H9 (cell line): ENCODE measurements around the gene CYP2C9. TPM values are rescaled to one million over a fixed set of nuclear protein-coding genes. Genes with fewer than 3 reads are reported as not detected.

ENCODE experiments used
- DNase-seq: peaks from one replicate; pipeline ENCODE4 v3.0.0-alpha.2; 2017
- H2AFZ ChIP-seq: one replicate; pipeline ENCODE4 v1.6.1; 2013; ENCODE audit warnings: mild to moderate bottlenecking, low read length, control low read depth, moderate library complexity
- H2AK5ac ChIP-seq: 2 replicates; pipeline ENCODE4 v1.6.1; 2013; ENCODE audit warnings: low read length, control low read depth, mixed read lengths; ENCODE audit not compliant: insufficient read length
- H2BK120ac ChIP-seq: one replicate; pipeline ENCODE4 v1.6.1; 2013; ENCODE audit warnings: low read depth, mild to moderate bottlenecking, low read length, control low read depth, inconsistent platforms; ENCODE audit not compliant: poor library complexity, severe bottlenecking
- H2BK12ac ChIP-seq: 2 replicates; pipeline ENCODE4 v1.6.1; 2013; ENCODE audit warnings: low read length, control low read depth, mixed read lengths, low read depth; ENCODE audit not compliant: insufficient read length
- H2BK15ac ChIP-seq: 2 replicates; pipeline ENCODE4 v1.6.1; 2013; ENCODE audit warnings: low read depth, low read length, control low read depth
- H2BK20ac ChIP-seq: one replicate; pipeline ENCODE4 v1.6.1; 2013; ENCODE audit warnings: low read depth, mild to moderate bottlenecking, low read length, control low read depth, inconsistent platforms; ENCODE audit not compliant: poor library complexity, severe bottlenecking
- H2BK5ac ChIP-seq: 2 replicates; pipeline ENCODE4 v1.6.1; 2013; ENCODE audit warnings: low read length, control low read depth, mixed read lengths; ENCODE audit not compliant: insufficient read length
- H3K14ac ChIP-seq: 2 replicates; pipeline ENCODE4 v1.6.1; 2013; ENCODE audit warnings: low read length, control low read depth; ENCODE audit not compliant: insufficient read depth
- H3K18ac ChIP-seq: 2 replicates; pipeline ENCODE4 v1.6.1; 2013; ENCODE audit warnings: low read depth, mild to moderate bottlenecking, mixed read lengths, low read length, control low read depth; ENCODE audit not compliant: insufficient read length
- H3K23ac ChIP-seq: 2 replicates; pipeline ENCODE4 v1.6.1; 2013; ENCODE audit warnings: low read length, control low read depth, mixed read lengths, low read depth; ENCODE audit not compliant: insufficient read length
- H3K23me2 ChIP-seq: 2 replicates; pipeline ENCODE4 v1.6.1; 2013; ENCODE audit warnings: low read depth, mild to moderate bottlenecking, mixed read lengths, low read length, control low read depth; ENCODE audit not compliant: insufficient read length, poor library complexity, severe bottlenecking
- H3K27ac ChIP-seq: 2 replicates; pipeline ENCODE4 v1.5.1; 2013; ENCODE audit warnings: low read length, control low read depth, mixed read lengths, low read depth; ENCODE audit not compliant: insufficient read length
- H3K27me3 ChIP-seq: 2 replicates; pipeline ENCODE4 v1.6.1; 2013; ENCODE audit warnings: low read length, control low read depth, inconsistent platforms; ENCODE audit not compliant: insufficient read depth
- H3K4ac ChIP-seq: 2 replicates; pipeline ENCODE4 v1.6.1; 2013; ENCODE audit warnings: low read depth, mild to moderate bottlenecking, control low read depth, inconsistent platforms, low read length, moderate library complexity
- H3K4me1 ChIP-seq: 2 replicates; pipeline ENCODE4 v1.6.1; 2013; ENCODE audit warnings: low read length, control low read depth, inconsistent platforms; ENCODE audit not compliant: insufficient read depth
- H3K4me2 ChIP-seq: 2 replicates; pipeline ENCODE4 v1.6.1; 2013; ENCODE audit warnings: low read length, control low read depth, mixed read lengths; ENCODE audit not compliant: insufficient read length, insufficient read depth
- H3K56ac ChIP-seq: 2 replicates; pipeline ENCODE4 v1.6.1; 2013; ENCODE audit warnings: low read depth, mild to moderate bottlenecking, mixed read lengths, low read length, control low read depth; ENCODE audit not compliant: insufficient read length
- H3K79me1 ChIP-seq: 2 replicates; pipeline ENCODE4 v1.6.1; 2013; ENCODE audit warnings: low read depth, mild to moderate bottlenecking, moderate library complexity, low read length, control low read depth, inconsistent platforms; ENCODE audit not compliant: insufficient read depth, poor library complexity, severe bottlenecking
- H3K79me2 ChIP-seq: 2 replicates; pipeline ENCODE4 v1.6.1; 2013; ENCODE audit warnings: low read length, control low read depth, inconsistent platforms; ENCODE audit not compliant: insufficient read depth
- H3K9ac ChIP-seq: 2 replicates; pipeline ENCODE4 v1.6.1; 2013; ENCODE audit warnings: low read length, control low read depth, mixed read lengths; ENCODE audit not compliant: insufficient read length; ENCODE audit errors: extremely low read depth
- H3K9me3 ChIP-seq: one replicate; pipeline ENCODE4 v1.6.1; 2013; ENCODE audit warnings: low read depth, low read length, inconsistent platforms; ENCODE audit not compliant: control insufficient read depth
- H3T11ph ChIP-seq: one replicate; pipeline ENCODE4 v1.6.1; 2013; ENCODE audit warnings: mild to moderate bottlenecking, low read length, control low read depth, inconsistent platforms
- H4K20me1 ChIP-seq: one replicate; pipeline ENCODE4 v1.6.1; 2013; ENCODE audit not compliant: control insufficient read depth, insufficient read length, insufficient read depth
- H4K5ac ChIP-seq: 2 replicates; pipeline ENCODE4 v1.6.1; 2013; ENCODE audit warnings: low read depth, mild to moderate bottlenecking, mixed read lengths, low read length, control low read depth; ENCODE audit not compliant: insufficient read length
- H4K8ac ChIP-seq: replicated peaks from 2 replicates; pipeline ENCODE4 v1.6.1; 2013; ENCODE audit warnings: low read length, control low read depth, mixed read lengths, low read depth; ENCODE audit not compliant: insufficient read length
- H4K91ac ChIP-seq: 2 replicates; pipeline ENCODE4 v1.6.1; 2013; ENCODE audit warnings: low read depth, mild to moderate bottlenecking, moderate library complexity, mixed read lengths, low read length, control low read depth; ENCODE audit not compliant: insufficient read length
- H3K27ac Mint-ChIP-seq, 3 experiments: 2 replicates in 2 of 3; 3 replicates in 1 of 3; pipeline ENCODE4 v1.8.0; 2020 to 2021; ENCODE audit warnings: mixed read lengths in 3 of 3, mild to moderate bottlenecking in 1 of 3, moderate library complexity in 1 of 3
- H3K27me3 Mint-ChIP-seq: 2 replicates; pipeline ENCODE4 v1.8.0; 2021; ENCODE audit warnings: low read depth, mild to moderate bottlenecking, moderate library complexity, mixed read lengths
- H3K36me3 Mint-ChIP-seq, 3 experiments: 2 replicates in 2 of 3; 3 replicates in 1 of 3; pipeline ENCODE4 v1.8.0; 2020 to 2021; ENCODE audit warnings: low read depth in 3 of 3, mixed read lengths in 3 of 3; ENCODE audit not compliant: insufficient read depth in 1 of 3
- H3K4me1 Mint-ChIP-seq, 2 experiments: 2 replicates each; pipeline ENCODE4 v1.8.0; 2020; ENCODE audit warnings: mixed read lengths in 2 of 2
- H3K4me3 Mint-ChIP-seq, 2 experiments: 2 replicates in 1 of 2; 3 replicates in 1 of 2; pipeline ENCODE4 v1.8.0; 2020 to 2021; ENCODE audit warnings: mild to moderate bottlenecking in 2 of 2, mixed read lengths in 2 of 2, moderate library complexity in 1 of 2
- H3K9me3 Mint-ChIP-seq, 2 experiments: 2 replicates in 1 of 2; 3 replicates in 1 of 2; pipeline ENCODE4 v1.8.0; 2020; ENCODE audit warnings: mild to moderate bottlenecking in 2 of 2, mixed read lengths in 2 of 2, moderate library complexity in 1 of 2
- WGBS: extraction: QIAGEN DNeasy Blood & Tissue Kit; methylation state at CpG from one replicate; pipeline ENCODE4 v1.1.7; 2013; ENCODE audit warnings: missing lambda C conversion rate, low lambda C conversion rate, mixed read lengths; ENCODE audit not compliant: insufficient read length; ENCODE audit errors: extremely low coverage; 5-methylcytosine and 5-hydroxymethylcytosine counted together
- total RNA-seq: library from RNA; stranded (reverse); gene quantifications from 2 replicates; pipeline ENCODE4 v1.2.1, GENCODE V29; 2021
- TF ChIP-seq, protein P1 (sequence below): fragments of 200-600 bp; sonication (generic); conservative IDR thresholded peaks from 3 replicates; pipeline ENCODE4 v1.8.0; 2021; ENCODE audit warnings: antibody characterized with exemption, mild to moderate bottlenecking

The CYP2C9 gene
- total RNA-seq, 1 experiment from 2014 or later, result not detected

DNA sequence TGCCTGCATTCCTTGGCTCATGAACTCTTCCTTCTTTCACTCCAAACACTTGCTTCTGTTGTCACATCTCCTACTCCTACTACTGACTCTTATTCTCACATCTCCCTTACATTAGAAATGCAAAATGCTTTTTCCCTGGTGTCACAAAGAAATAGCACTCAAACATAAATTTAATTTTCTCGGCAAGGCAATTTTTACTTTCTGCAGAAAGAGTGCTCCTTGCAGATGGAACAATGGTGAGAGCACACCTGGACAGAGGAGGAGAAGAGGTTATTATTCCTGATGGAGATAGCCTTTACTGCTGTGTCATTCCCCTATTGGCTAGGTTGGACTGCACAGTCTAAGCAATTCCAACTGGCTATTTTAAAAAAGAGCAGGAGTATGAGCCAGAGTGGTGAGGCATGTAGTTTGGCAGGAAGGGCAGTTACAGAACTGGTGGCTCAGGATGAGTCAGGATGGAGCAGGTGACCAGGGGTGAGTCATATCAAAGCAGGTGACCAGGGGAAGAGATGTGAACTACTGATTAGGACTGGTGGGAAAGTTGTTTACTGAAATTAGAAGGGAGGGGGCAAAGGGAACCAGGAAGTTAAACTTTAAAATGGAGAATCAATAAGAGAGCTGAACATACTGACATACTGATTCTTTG is 52.9 kb downstream of the CYP2C9 start:
- H3T11ph ChIP-seq, result no peak overlapping the region
- H3K4ac ChIP-seq, result no peak overlapping the region
- no peak overlapping the region for H4K8ac ChIP-seq
- H2BK120ac ChIP-seq, result no peak overlapping the region
- Mint-ChIP-seq H3K27ac (no peak overlapping the region), H3K4me1 (peaks cover 2 to 4% of the 10 kb centered on the region in 2 experiments; a peak in 1 of 4 replicates), H3K4me3 (no peak overlapping the region), H3K9me3 (peaks cover 28 to 30% of the 10 kb centered on the region in 2 experiments), H3K36me3 (peaks cover 7 to 13% (median 12%) of the 10 kb centered on the region in 3 experiments), H3K27me3 (no peaks in the 10 kb centered on the region; the same call in 1 of the 2 replicates)
- no peak overlapping the region for H2BK5ac ChIP-seq
- no peaks in the 10 kb centered on the region for H4K20me1 ChIP-seq
- H2BK15ac ChIP-seq, result no peak overlapping the region
- no peak overlapping the region for H4K91ac ChIP-seq
- no peak overlapping the region for H2BK20ac ChIP-seq
- no peaks in the 10 kb centered on the region; the same call in 1 of the 2 replicates for H3K4me1 ChIP-seq
- no peak overlapping the region for H3K56ac ChIP-seq
- H3K9ac ChIP-seq, result no peak overlapping the region
- H4K5ac ChIP-seq, result no peak overlapping the region
- DNase-seq, result peak; percentile 29
- H3K79me2 ChIP-seq, result no peaks in the 10 kb centered on the region
- no peak overlapping the region for H3K27ac ChIP-seq
- no peak overlapping the region for H2AFZ ChIP-seq
- H3K23ac ChIP-seq, result no peak overlapping the region
- WGBS, result no CpG with 5 or more reads among the region's 1 CpG
- no peaks in the 10 kb centered on the region for H3K23me2 ChIP-seq
- no peaks in the 10 kb centered on the region for H3K9me3 ChIP-seq
- H2AK5ac ChIP-seq, result no peak overlapping the region
- TF ChIP-seq, protein P1, sequence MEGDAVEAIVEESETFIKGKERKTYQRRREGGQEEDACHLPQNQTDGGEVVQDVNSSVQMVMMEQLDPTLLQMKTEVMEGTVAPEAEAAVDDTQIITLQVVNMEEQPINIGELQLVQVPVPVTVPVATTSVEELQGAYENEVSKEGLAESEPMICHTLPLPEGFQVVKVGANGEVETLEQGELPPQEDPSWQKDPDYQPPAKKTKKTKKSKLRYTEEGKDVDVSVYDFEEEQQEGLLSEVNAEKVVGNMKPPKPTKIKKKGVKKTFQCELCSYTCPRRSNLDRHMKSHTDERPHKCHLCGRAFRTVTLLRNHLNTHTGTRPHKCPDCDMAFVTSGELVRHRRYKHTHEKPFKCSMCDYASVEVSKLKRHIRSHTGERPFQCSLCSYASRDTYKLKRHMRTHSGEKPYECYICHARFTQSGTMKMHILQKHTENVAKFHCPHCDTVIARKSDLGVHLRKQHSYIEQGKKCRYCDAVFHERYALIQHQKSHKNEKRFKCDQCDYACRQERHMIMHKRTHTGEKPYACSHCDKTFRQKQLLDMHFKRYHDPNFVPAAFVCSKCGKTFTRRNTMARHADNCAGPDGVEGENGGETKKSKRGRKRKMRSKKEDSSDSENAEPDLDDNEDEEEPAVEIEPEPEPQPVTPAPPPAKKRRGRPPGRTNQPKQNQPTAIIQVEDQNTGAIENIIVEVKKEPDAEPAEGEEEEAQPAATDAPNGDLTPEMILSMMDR, result no peak
- H3K14ac ChIP-seq, result no peak overlapping the region
- H3K18ac ChIP-seq, result no peak overlapping the region
- H3K4me2 ChIP-seq, result no peak overlapping the region
- no peak overlapping the region for H2BK12ac ChIP-seq
- H3K79me1 ChIP-seq, result no peaks in the 10 kb centered on the region
- no peaks in the 10 kb centered on the region for H3K27me3 ChIP-seq
